Measurements from ENCODE around the gene FGF22.
"Not testable (repeated sequence)": the region's sequence is repeated elsewhere in the genome, so short reads cannot be mapped to it uniquely, and the experiment has no call there.

Gene FGF22

GRCh38 chr19:622666-623065, 17.0 kb upstream of the FGF22 start:
- no peak for DNase-seq

GRCh38 chr19:623175-623916, 16.3 kb upstream of the FGF22 start:
- no peak for DNase-seq

- DNase-seq, result no peak
Observed at GRCh38 chr19:623974-624373, 15.7 kb upstream of the FGF22 start.

- no peak for DNase-seq
Observed at GRCh38 chr19:624433-625109, 15.1 kb upstream of the FGF22 start.

GRCh38 chr19:625257-625656, 14.4 kb upstream of the FGF22 start:
- no peak for DNase-seq

GRCh38 chr19:626566-626965, 13.1 kb upstream of the FGF22 start:
- DNase-seq, result not testable (repeated sequence)

GRCh38 chr19:628168-628567, 11.5 kb upstream of the FGF22 start:
- no peak for DNase-seq

GRCh38 chr19:629515-629914, 10.2 kb upstream of the FGF22 start:
- DNase-seq, result not testable (repeated sequence)

GRCh38 chr19:629961-630714, 9.5 kb upstream of the FGF22 start:
- no peak for DNase-seq

GRCh38 chr19:632579-633067, 7.1 kb upstream of the FGF22 start:
- DNase-seq, result no peak

- DNase-seq, result peak; percentile 58
Observed at GRCh38 chr19:633068-633785, 6.5 kb upstream of the FGF22 start, which contains the start of gene POLRMT. Gene POLRMT (minus strand): TSS chr19:633537. CDS start chr19:633512, 25 bp downstream.

GRCh38 chr19:633786-634639, 5.7 kb upstream of the FGF22 start:
- DNase-seq, result no peak

- DNase-seq, result no peak
Observed at GRCh38 chr19:634975-635652, 4.6 kb upstream of the FGF22 start.

GRCh38 chr19:638906-639252, 800 bp upstream of the FGF22 start:
- no peak for DNase-seq

- no peak for DNase-seq
Observed at GRCh38 chr19:640161-640558, 481 bp downstream of the FGF22 start.

- DNase-seq, result no peak
Observed at GRCh38 chr19:640606-641189, 1.0 kb downstream of the FGF22 start.

GRCh38 chr19:641702-642101, 2.0 kb downstream of the FGF22 start:
- no peak for DNase-seq

- no peak for DNase-seq
Observed at GRCh38 chr19:642767-643727, 3.4 kb downstream of the FGF22 start.

- DNase-seq, result no peak
Observed at GRCh38 chr19:643736-644135, 4.1 kb downstream of the FGF22 start.

GRCh38 chr19:644363-644762, 4.7 kb downstream of the FGF22 start:
- DNase-seq, result no peak

All from cortex of kidney (tissue), 1 donor.